Measurements from ENCODE around the gene PRELID1.

PRELID1 gene

DNA sequence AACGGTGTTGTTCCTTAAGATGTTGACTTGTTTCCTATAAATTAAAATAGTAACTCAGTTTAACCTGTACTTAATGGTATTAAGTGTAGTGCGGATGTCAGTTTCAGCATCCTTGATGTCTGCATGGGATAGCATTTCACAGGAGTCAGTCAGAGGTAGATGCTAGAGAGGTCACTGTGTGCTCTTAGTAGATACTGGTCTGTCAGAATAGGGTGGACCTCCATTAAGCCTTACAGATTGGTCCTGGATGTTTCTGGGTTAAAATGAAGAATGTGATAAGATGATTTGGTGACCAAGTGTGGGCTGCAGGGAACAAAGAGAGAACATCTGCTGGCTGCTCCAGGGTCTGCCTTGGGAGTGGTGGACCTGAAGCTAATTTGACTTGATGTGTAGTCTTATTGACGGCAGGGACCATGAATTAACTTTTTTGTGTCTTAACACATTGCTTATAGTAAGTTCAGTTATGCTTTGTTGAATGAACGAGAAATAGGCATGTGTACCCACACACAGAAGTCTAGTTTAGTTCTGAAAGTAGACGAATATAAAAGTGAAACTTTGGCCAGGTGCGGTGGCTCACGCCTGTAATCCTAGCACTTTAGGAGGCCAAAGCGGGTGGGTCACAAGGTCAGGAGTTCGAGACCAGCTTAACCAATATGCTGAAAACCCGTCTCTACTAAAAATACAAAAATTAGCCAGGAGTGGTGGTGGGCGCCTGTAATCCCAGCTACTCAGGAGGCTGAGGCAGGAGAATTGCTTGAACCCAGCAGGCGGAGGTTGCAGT is 12.6 kb upstream of the PRELID1 start:
- no peak for DNase-seq (ENCODE audit: low read depth, low spot score)
- H3K4me3 ChIP-seq (ENCODE audit: insufficient read length, low read depth) = no peak overlapping the region
- no peaks in the 10 kb centered on the region for H3K9me3 ChIP-seq (ENCODE audit: insufficient read depth, low read length)
- TF ChIP-seq YY1 (IDR thresholded peaks at IDR 0.05; ENCODE audit: insufficient read depth, insufficient read length) (no peak), SUZ12 (IDR thresholded peaks at IDR 0.05; ENCODE audit: extremely low read depth, insufficient read depth, insufficient read length) (no peak), ZNF274 (IDR thresholded peaks at IDR 0.05; ENCODE audit: low read depth, low read length) (no peak)
- H3K9ac ChIP-seq (ENCODE audit: insufficient read length, low read depth) = no peak overlapping the region
- H3K27me3 ChIP-seq (ENCODE audit: insufficient read depth, insufficient read length) = no peaks in the 10 kb centered on the region
- H3K36me3 ChIP-seq (ENCODE audit: insufficient read depth, insufficient read length, low read length) = peaks cover 79% of the 10 kb centered on the region
- H3K4me1 ChIP-seq (ENCODE audit: insufficient read depth, insufficient read length) = no peaks in the 10 kb centered on the region

DNA sequence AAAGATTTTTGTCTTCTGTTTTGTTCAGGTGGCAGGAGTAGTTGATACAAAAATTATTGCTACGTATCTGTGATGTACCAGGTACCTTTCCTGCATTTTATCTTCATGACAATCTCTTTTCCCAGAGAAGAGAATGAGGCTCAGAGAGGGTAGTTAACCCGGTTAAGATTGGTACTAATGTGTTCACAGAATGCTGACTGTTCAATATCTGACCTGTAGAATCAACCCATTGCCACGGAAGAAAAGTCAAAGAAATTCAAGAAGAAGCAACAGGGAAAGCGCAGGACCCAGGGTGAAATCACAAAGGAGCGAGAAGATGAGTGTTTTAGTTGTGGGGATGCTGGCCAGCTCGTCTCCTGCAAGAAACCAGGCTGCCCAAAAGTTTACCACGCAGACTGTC is 11.9 kb upstream of the PRELID1 start:
- H3K36me3 ChIP-seq (ENCODE audit: insufficient read depth, insufficient read length, low read length) = peaks cover 82% of the 10 kb centered on the region
- H3K27me3 ChIP-seq (ENCODE audit: insufficient read depth, insufficient read length) = no peaks in the 10 kb centered on the region

DNA sequence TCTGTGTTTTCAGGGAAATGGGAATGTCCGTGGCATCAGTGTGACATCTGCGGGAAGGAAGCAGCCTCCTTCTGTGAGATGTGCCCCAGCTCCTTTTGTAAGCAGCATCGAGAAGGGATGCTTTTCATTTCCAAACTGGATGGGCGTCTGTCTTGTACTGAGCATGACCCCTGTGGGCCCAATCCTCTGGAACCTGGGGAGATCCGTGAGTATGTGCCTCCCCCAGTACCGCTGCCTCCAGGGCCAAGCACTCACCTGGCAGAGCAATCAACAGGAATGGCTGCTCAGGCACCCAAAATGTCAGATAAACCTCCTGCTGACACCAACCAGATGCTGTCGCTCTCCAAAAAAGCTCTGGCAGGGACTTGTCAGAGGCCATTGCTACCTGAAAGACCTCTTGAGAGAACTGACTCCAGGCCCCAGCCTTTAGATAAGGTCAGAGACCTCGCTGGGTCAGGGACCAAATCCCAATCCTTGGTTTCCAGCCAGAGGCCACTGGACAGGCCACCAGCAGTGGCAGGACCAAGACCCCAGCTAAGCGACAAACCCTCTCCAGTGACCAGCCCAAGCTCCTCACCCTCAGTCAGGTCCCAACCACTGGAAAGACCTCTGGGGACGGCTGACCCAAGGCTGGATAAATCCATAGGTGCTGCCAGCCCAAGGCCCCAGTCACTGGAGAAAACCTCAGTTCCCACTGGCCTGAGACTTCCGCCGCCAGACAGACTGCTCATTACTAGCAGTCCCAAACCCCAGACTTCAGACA is 9.6 kb upstream of the PRELID1 start:
- no peaks in the 10 kb centered on the region for H3K27me3 ChIP-seq (ENCODE audit: insufficient read depth, insufficient read length)
- H3K9ac ChIP-seq (ENCODE audit: insufficient read length, low read depth) = no peak overlapping the region
- no peaks in the 10 kb centered on the region for H3K9me3 ChIP-seq (ENCODE audit: insufficient read depth, low read length)
- H3K4me1 ChIP-seq (ENCODE audit: insufficient read depth, insufficient read length) = peaks cover 4% of the 10 kb centered on the region
- H3K4me3 ChIP-seq (ENCODE audit: insufficient read length, low read depth) = no peak overlapping the region
- TF ChIP-seq SUZ12 (IDR thresholded peaks at IDR 0.05; ENCODE audit: extremely low read depth, insufficient read depth, insufficient read length) = no peak
- no peak for TF ChIP-seq YY1 (IDR thresholded peaks at IDR 0.05; ENCODE audit: insufficient read depth, insufficient read length)
- peaks cover 73% of the 10 kb centered on the region for H3K36me3 ChIP-seq (ENCODE audit: insufficient read depth, insufficient read length, low read length)
- no peak for DNase-seq (ENCODE audit: low read depth, low spot score)

More for the DNA sequence above, 11.9 kb upstream of the PRELID1 start:
- Histone ChIP-seq H3K4me3 (ENCODE audit: insufficient read length, low read depth) (no peak overlapping the region), H3K4me1 (ENCODE audit: insufficient read depth, insufficient read length) (no peaks in the 10 kb centered on the region), H3K9me3 (ENCODE audit: insufficient read depth, low read length) (no peaks in the 10 kb centered on the region), H3K9ac (ENCODE audit: insufficient read length, low read depth) (no peak overlapping the region)
- DNase-seq (ENCODE audit: low read depth, low spot score) = no peak
- TF ChIP-seq ZNF274 (IDR thresholded peaks at IDR 0.05; ENCODE audit: low read depth, low read length) (no peak), YY1 (IDR thresholded peaks at IDR 0.05; ENCODE audit: insufficient read depth, insufficient read length) (no peak), SUZ12 (IDR thresholded peaks at IDR 0.05; ENCODE audit: extremely low read depth, insufficient read depth, insufficient read length) (no peak)

DNA sequence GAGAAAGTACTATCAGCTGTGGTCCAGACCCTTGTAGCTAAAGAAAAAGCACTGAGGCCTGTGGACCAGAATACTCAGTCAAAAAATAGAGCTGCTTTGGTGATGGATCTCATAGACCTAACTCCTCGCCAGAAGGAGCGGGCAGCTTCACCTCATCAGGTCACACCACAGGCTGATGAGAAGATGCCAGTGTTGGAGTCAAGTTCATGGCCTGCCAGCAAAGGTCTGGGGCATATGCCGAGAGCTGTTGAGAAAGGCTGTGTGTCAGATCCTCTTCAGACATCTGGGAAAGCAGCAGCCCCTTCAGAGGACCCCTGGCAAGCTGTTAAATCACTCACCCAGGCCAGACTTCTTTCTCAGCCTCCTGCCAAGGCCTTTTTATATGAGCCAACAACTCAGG is 9.0 kb upstream of the PRELID1 start:
- Histone ChIP-seq H3K4me1 (ENCODE audit: insufficient read depth, insufficient read length) (peaks cover 4% of the 10 kb centered on the region), H3K4me3 (ENCODE audit: insufficient read length, low read depth) (no peak overlapping the region), H3K9me3 (ENCODE audit: insufficient read depth, low read length) (no peaks in the 10 kb centered on the region), H3K9ac (ENCODE audit: insufficient read length, low read depth) (no peak overlapping the region), H3K36me3 (ENCODE audit: insufficient read depth, insufficient read length, low read length) (peaks cover 71% of the 10 kb centered on the region), H3K27me3 (ENCODE audit: insufficient read depth, insufficient read length) (no peaks in the 10 kb centered on the region)
- no peak for TF ChIP-seq SUZ12 (IDR thresholded peaks at IDR 0.05; ENCODE audit: extremely low read depth, insufficient read depth, insufficient read length)
- TF ChIP-seq ZNF274 (IDR thresholded peaks at IDR 0.05; ENCODE audit: low read depth, low read length) = no peak
- TF ChIP-seq YY1 (IDR thresholded peaks at IDR 0.05; ENCODE audit: insufficient read depth, insufficient read length) = no peak
- DNase-seq (ENCODE audit: low read depth, low spot score) = no peak

DNA sequence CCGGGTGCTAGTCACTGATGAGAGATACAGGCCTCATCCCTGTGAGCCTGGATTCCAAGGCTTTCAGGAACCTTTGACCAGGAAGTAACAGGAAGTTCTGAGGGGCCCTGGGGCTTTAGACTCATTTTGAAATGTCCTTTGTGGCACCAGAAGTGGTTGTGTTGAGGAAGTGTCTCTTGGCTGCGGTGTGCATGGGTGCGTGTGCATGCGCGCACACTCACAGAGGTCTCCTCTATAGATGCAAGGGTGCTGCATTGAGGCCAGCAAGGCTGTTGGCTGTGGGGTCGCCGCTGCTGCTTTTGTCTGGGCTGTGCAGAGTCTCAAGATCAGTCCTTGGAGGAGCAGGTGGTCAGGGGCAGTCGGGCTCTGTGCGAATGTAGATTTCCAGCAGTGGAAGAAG is 7.7 kb upstream of the PRELID1 start:
- Histone ChIP-seq H3K36me3 (ENCODE audit: insufficient read depth, insufficient read length, low read length) (peaks cover 69% of the 10 kb centered on the region), H3K4me3 (ENCODE audit: insufficient read length, low read depth) (no peak overlapping the region), H3K4me1 (ENCODE audit: insufficient read depth, insufficient read length) (peaks cover 4% of the 10 kb centered on the region), H3K9me3 (ENCODE audit: insufficient read depth, low read length) (no peaks in the 10 kb centered on the region), H3K27me3 (ENCODE audit: insufficient read depth, insufficient read length) (no peaks in the 10 kb centered on the region), H3K9ac (ENCODE audit: insufficient read length, low read depth) (no peak overlapping the region)
- no peak for DNase-seq (ENCODE audit: low read depth, low spot score)
- TF ChIP-seq SUZ12 (IDR thresholded peaks at IDR 0.05; ENCODE audit: extremely low read depth, insufficient read depth, insufficient read length) (no peak), YY1 (IDR thresholded peaks at IDR 0.05; ENCODE audit: insufficient read depth, insufficient read length) (no peak), ZNF274 (IDR thresholded peaks at IDR 0.05; ENCODE audit: low read depth, low read length) (no peak)

DNA sequence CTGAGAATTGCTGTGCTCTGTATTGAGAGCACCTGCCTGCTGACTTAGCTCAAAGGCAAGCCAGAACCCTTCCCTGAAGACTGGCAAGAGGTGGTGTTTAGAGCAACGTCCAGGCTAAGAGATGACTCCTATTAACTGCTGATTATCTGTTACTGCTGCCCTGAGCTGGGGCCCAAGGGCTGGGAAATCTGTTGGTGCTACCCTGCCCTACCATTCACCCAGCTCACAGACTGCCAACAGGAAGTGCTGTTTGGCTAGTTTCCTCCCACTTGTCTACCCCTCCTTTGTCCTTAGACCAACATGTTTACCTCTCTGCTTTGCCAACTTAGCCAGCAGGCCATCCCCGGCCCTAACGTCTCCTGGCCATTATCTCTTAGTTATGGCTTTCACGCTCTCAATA is 7.0 kb upstream of the PRELID1 start:
- H3K4me3 ChIP-seq (ENCODE audit: insufficient read length, low read depth) = no peak overlapping the region
- TF ChIP-seq YY1 (IDR thresholded peaks at IDR 0.05; ENCODE audit: insufficient read depth, insufficient read length) (no peak), SUZ12 (IDR thresholded peaks at IDR 0.05; ENCODE audit: extremely low read depth, insufficient read depth, insufficient read length) (no peak), ZNF274 (IDR thresholded peaks at IDR 0.05; ENCODE audit: low read depth, low read length) (no peak)
- H3K9ac ChIP-seq (ENCODE audit: insufficient read length, low read depth) = no peak overlapping the region
- peaks cover 4% of the 10 kb centered on the region for H3K4me1 ChIP-seq (ENCODE audit: insufficient read depth, insufficient read length)
- H3K36me3 ChIP-seq (ENCODE audit: insufficient read depth, insufficient read length, low read length) = peaks cover 71% of the 10 kb centered on the region
- H3K9me3 ChIP-seq (ENCODE audit: insufficient read depth, low read length) = no peaks in the 10 kb centered on the region
- no peaks in the 10 kb centered on the region for H3K27me3 ChIP-seq (ENCODE audit: insufficient read depth, insufficient read length)
- DNase-seq (ENCODE audit: low read depth, low spot score) = no peak

DNA sequence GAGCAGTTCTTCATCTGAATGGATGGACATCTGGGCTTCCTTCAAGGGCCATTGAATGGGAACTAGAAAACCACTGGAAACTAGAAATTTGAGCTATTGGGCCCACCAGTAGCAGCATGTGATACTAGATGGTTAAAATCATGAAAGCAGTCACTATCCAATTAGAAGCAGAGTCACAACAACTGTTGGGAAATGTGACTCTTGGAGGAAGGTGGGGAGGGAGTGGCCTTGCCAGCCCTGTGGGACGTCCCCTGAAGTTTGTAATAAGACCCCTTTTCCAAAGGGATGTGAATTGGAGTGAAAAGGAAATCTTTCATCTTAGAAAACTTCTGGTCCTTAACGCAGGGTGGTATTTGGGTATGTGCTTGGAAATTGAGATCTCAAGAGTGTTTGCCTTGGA is 5.7 kb upstream of the PRELID1 start:
- H3K27me3 ChIP-seq (ENCODE audit: insufficient read depth, insufficient read length) = no peaks in the 10 kb centered on the region
- peaks cover 65% of the 10 kb centered on the region for H3K36me3 ChIP-seq (ENCODE audit: insufficient read depth, insufficient read length, low read length)
- no peak overlapping the region for H3K4me3 ChIP-seq (ENCODE audit: insufficient read length, low read depth)
- no peak for TF ChIP-seq YY1 (IDR thresholded peaks at IDR 0.05; ENCODE audit: insufficient read depth, insufficient read length)
- no peak for TF ChIP-seq ZNF274 (IDR thresholded peaks at IDR 0.05; ENCODE audit: low read depth, low read length)
- TF ChIP-seq SUZ12 (IDR thresholded peaks at IDR 0.05; ENCODE audit: extremely low read depth, insufficient read depth, insufficient read length) = no peak
- no peak for DNase-seq (ENCODE audit: low read depth, low spot score)
- peaks cover 8% of the 10 kb centered on the region for H3K4me1 ChIP-seq (ENCODE audit: insufficient read depth, insufficient read length)
- H3K9me3 ChIP-seq (ENCODE audit: insufficient read depth, low read length) = no peaks in the 10 kb centered on the region
- H3K9ac ChIP-seq (ENCODE audit: insufficient read length, low read depth) = no peak overlapping the region

Measured in NT2/D1 (cell line).